SU-DHL-6 (cell line): ENCODE results near the gene KLHL42.

Experiments
- CTCF ChIP-seq: fragments of 200-600 bp; sonication (generic); IDR thresholded peaks from one replicate; pipeline ENCODE4 v1.5.1; 2017; ENCODE audit warnings: antibody characterized with exemption, mild to moderate bottlenecking, low read length, moderate library complexity; ENCODE audit not compliant: insufficient read depth, poor library complexity, severe bottlenecking
- EZH2phosphoT487 ChIP-seq: fragments of 200-600 bp; sonication (generic), shearing (Covaris generic); conservative IDR thresholded peaks from 2 replicates; pipeline ENCODE4 v1.6.1; 2018; ENCODE audit warnings: mild to moderate bottlenecking, antibody characterized with exemption, low read length, moderate library complexity, mixed read lengths

- peak; percentile 74 for TF ChIP-seq CTCF
- no peak for TF ChIP-seq EZH2phosphoT487
Observed at GRCh38 chr12:27733052-27733656, 46.9 kb upstream of the KLHL42 start.
